GM12875 (cell line): ENCODE measurements around the gene LPP.

Experiments used
- H3K4me3 ChIP-seq: one replicate; pipeline ENCODE4 v1.5.1; 2011; ENCODE audit warnings: low read depth, low read length, control low read depth
- CTCF ChIP-seq: IDR thresholded peaks from 2 replicates; pipeline ENCODE4 v1.5.1; 2011; ENCODE audit warnings: low read depth, mild to moderate bottlenecking, control low read depth, inconsistent platforms, low read length, moderate library complexity, borderline replicate concordance; ENCODE audit not compliant: insufficient read depth

The LPP gene

GRCh38 chr3:188581792-188582191 is 427.8 kb downstream of the LPP start:
- no peak for TF ChIP-seq CTCF
- no peak overlapping the region for H3K4me3 ChIP-seq

- no peak overlapping the region for H3K4me3 ChIP-seq
- TF ChIP-seq CTCF: no peak
These were observed 429.6 kb downstream of the LPP start for GRCh38 chr3:188583341-188584161.

- H3K4me3 ChIP-seq: no peak overlapping the region
- TF ChIP-seq CTCF: no peak
These were observed 430.2 kb downstream of the LPP start for GRCh38 chr3:188584162-188584529.

GRCh38 chr3:188584958-188585689 is 431.2 kb downstream of the LPP start:
- H3K4me3 ChIP-seq: no peak overlapping the region
- TF ChIP-seq CTCF: no peak

- no peak overlapping the region for H3K4me3 ChIP-seq
- no peak for TF ChIP-seq CTCF
These were observed 435.1 kb downstream of the LPP start for GRCh38 chr3:188589071-188589470.

GRCh38 chr3:188589771-188590170 is 435.8 kb downstream of the LPP start:
- no peak for TF ChIP-seq CTCF
- no peak overlapping the region for H3K4me3 ChIP-seq

- H3K4me3 ChIP-seq: no peak overlapping the region
- TF ChIP-seq CTCF: no peak
These were observed 436.6 kb downstream of the LPP start for GRCh38 chr3:188590557-188590956.
